Body of pancreas (tissue), 4 donors: ENCODE results near the gene LDLRAD4.

Experiments
- CTCF ChIP-seq, 7 experiments: fragments of 450-650 bp in 4 of 7; fragments of 200-600 bp in 3 of 7; sonication (generic) in 3 of 7; IDR thresholded peaks; one replicate each; pipeline ENCODE4 v1.5.1; 2016 to 2019; ENCODE audit warnings: antibody characterized with exemption in 7 of 7
- POLR2A ChIP-seq, 3 donors: fragments of 450-650 bp; IDR thresholded peaks; one replicate each; pipeline ENCODE4 v1.6.1; 2016; ENCODE audit warnings: antibody characterized with exemption in 3 of 3, mild to moderate bottlenecking in 2 of 3

- TF ChIP-seq CTCF (IDR thresholded peaks at IDR 0.05) (no peak), POLR2A (IDR thresholded peaks at IDR 0.05) (no peak)
Measured at GRCh38 chr18:13482618-13482945, 264.0 kb downstream of the LDLRAD4 start.
